ENCODE measurements around the gene IFITM5. TPM values are rescaled to one million over a fixed set of nuclear protein-coding genes. Genes with fewer than 3 reads are reported as not detected.
"Not testable (repeated sequence)": the region's sequence is repeated elsewhere in the genome, so short reads cannot be mapped to it uniquely, and the experiment has no call there.

Gene IFITM5
- total and polyA plus RNA-seq, 2 of the 4 experiments (the other 2 are of a cell fraction): not detected

GRCh38 chr11:333616-334263, 34.4 kb upstream of the IFITM5 start:
- in situ Hi-C loops (cut with MboI; ENCODE audit: low sequenced_read_pairs); H4K5ac ChIP-seq (ENCODE audit: low read depth, low read length); H3K18ac ChIP-seq (ENCODE audit: low read depth, low read length); H3K36me3 ChIP-seq (ENCODE audit: control insufficient read depth, insufficient read depth, low read length); H3K27ac ChIP-seq (ENCODE audit: insufficient read depth, low read length); H4K8ac ChIP-seq (ENCODE audit: low read depth in 2 of 2, low read length in 2 of 2); H2BK120ac ChIP-seq (ENCODE audit: low read depth, low read length); DNase-seq; CTCF ChIA-PET; H3K4me2 ChIP-seq (ENCODE audit: low read depth, low read length); H2BK15ac ChIP-seq (ENCODE audit: low read depth, low read length); H2BK5ac ChIP-seq (ENCODE audit: low read depth, low read length, poor library complexity, severe bottlenecking); H2AK9ac ChIP-seq (replicated peaks; ENCODE audit: low read depth, low read length, poor library complexity); H3K9me1 ChIP-seq (ENCODE audit: insufficient read depth, low read length); H4K91ac ChIP-seq (ENCODE audit: insufficient read depth, low read depth, low read length); ATAC-seq (ENCODE audit: low read depth); H3K56ac ChIP-seq (ENCODE audit: extremely low read depth, insufficient read depth, low read length); POLR2A ChIA-PET (ENCODE audit: unreplicated experiment); BruUV-seq (replicated peaks); H2AK5ac ChIP-seq (ENCODE audit: low read depth, low read length); H3K14ac ChIP-seq (replicated peaks; ENCODE audit: low read depth, low read length); H3K27me3 ChIP-seq (ENCODE audit: control insufficient read depth, insufficient read depth, low read length); H3K4me3 ChIP-seq (ENCODE audit: insufficient read depth, low read depth, low read length); H4K20me1 ChIP-seq (ENCODE audit: insufficient read depth, low read length); dilution Hi-C loops (cut with HindIII; ENCODE audit: low sequenced_read_pairs, unreplicated experiment); intact Hi-C loops (cut with micrococcal nuclease); H3K79me1 ChIP-seq (ENCODE audit: low read depth in 1 of 2, low read length in 2 of 2); H3K4me1 ChIP-seq (ENCODE audit: control insufficient read depth, insufficient read depth, low read length); H2BK20ac ChIP-seq (ENCODE audit: low read depth, low read length); H3K9ac ChIP-seq (ENCODE audit: low read depth, low read length); H3K23ac ChIP-seq (ENCODE audit: low read depth, low read length); H3K9me3 ChIP-seq (ENCODE audit: control insufficient read depth, insufficient read depth, low read length); H3K4ac ChIP-seq (ENCODE audit: low read depth, low read length); H2AFZ ChIP-seq (replicated peaks; ENCODE audit: low read length, poor library complexity): not testable (repeated sequence)
- WGBS, 2 experiments (ENCODE audit: extremely low coverage in 2 of 2, insufficient read length in 1 of 2): 75% methylated on average over 7 of the region's 17 CpGs; no CpG with 5 or more reads in 1 of the 2 experiments
